NCI-H1048 (cell line): ENCODE results near the gene FAM174B.

ENCODE experiments used
- DNase-seq: peaks from one replicate; lab custom pipeline; 2025; lab: John Stamatoyannopoulos, UW

Gene FAM174B

GRCh38 chr15:92599394-92599970, 56.1 kb downstream of the FAM174B start:
- DNase-seq, result no peak

- DNase-seq, result no peak
These were observed 58.0 kb downstream of the FAM174B start for GRCh38 chr15:92597548-92597947.

DNA sequence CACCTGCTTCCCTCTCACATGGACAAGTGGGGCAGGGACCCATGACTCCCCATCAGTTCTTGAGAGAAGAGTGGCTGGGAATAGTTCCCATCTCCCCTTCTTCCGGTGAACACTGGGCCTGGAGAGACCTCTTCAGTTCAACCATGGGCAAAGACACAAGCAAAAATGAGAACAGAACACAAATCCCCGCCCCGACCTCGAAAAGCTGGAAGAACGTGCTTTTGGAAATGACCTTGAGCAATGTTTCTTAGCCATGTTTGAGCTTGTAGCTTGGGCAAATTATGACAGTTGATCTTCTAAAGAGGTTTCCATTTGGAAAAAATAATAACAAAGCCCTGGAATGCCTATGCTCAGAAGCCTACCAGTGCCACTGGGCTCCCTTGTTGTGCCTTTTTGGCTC, 59.0 kb downstream of the FAM174B start:
- DNase-seq, result no peak

- no peak for DNase-seq
These were observed 59.8 kb downstream of the FAM174B start for GRCh38 chr15:92595506-92596381.

- DNase-seq, result no peak
These were observed 64.3 kb downstream of the FAM174B start for GRCh38 chr15:92591275-92591674.

GRCh38 chr15:92586966-92587365, 68.6 kb downstream of the FAM174B start:
- no peak for DNase-seq

- DNase-seq, result no peak
These were observed 69.1 kb downstream of the FAM174B start for GRCh38 chr15:92586383-92586942.

DNA sequence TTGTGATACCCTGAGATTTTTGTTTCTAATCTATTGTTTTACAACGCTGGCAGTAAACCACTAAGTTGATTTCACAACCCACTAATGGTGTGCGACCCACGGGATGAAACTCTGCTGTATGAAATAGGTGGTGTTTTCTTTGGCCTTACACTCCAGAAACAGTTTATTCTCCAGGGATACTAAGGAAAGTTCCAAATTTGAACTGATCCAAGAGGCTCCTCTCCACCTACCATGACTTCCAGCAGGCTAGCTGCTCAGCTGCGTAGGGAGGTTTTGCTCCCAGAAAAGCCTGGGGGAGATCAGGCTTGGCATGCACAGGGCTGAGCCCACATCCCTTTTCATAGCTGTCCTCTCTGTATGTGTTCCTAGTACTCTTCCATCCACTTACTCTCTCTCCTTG, 71.5 kb downstream of the FAM174B start:
- DNase-seq, result no peak

DNA sequence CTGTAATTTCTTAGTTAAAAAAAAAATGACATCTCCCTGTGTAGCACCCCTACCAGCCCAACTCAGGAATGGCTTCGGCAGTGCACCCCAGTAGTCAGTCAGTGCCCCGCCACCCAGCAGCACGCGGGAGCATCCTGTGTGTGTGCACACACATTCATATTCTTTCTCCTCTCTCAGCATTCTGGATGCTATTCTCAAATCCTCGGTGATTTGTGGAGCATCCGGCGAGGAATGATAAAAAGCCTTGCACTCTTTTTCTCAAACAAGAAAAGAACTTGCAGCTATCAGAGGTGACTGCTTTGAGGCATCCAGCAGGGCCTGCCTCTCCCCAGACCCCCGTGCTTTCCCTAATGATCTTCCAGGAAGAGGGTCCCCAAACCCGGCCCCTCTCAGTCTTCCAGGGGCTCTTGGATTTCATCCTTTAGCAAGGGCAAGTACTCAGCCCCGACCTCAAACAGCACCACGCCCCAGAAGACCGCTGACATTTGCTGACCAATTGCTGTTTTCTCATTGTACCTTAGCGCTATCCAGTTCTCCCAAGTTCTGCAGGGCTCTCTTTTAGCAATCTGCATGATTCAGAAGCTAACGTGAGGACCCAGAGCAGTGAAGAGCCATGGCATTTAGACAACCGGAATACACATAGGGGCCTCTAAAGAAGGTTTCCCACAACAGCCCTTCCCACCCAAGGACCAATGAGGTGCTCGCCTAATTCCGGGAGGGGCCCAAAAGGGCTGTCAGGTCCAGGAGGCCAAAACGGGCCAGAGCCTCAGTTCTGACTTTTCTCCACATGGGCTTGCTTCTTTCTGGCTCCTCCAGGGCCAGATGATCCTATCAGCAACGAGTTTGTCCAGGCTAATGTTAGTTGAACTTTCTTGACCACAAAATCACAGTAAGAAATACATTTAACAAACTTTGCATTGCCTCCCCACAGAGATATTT, 72.2 kb downstream of the FAM174B start:
- no peak for DNase-seq

GRCh38 chr15:92582206-92582605, 73.4 kb downstream of the FAM174B start:
- no peak for DNase-seq

DNA sequence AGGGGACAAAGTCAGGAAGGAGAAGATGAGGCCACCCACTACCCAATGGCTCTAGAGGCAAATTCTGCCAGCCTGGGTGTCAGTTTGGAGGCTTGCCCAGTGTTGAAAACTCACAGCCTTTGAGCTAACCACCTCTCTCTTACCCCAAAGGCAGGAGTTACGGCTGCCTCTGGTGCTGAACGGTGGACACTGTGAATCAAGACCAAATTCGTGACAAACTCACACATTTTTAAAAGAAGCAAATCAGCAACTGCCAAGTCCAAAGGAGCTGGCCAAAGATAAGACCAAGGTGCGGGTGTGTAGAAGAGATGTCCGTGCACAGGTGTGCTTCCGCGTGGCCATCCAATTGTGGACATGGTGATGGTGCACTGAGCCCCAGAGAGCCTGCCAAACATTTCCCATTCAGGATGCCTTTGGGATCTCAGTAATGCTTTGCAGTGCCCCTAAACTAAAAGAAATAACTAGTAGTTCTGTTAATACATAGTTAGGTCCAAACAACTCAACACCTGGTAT, 74.6 kb downstream of the FAM174B start:
- no peak for DNase-seq

GRCh38 chr15:92580521-92580920, 75.1 kb downstream of the FAM174B start:
- no peak for DNase-seq

GRCh38 chr15:92579931-92580470, 75.6 kb downstream of the FAM174B start:
- DNase-seq, result no peak

DNA sequence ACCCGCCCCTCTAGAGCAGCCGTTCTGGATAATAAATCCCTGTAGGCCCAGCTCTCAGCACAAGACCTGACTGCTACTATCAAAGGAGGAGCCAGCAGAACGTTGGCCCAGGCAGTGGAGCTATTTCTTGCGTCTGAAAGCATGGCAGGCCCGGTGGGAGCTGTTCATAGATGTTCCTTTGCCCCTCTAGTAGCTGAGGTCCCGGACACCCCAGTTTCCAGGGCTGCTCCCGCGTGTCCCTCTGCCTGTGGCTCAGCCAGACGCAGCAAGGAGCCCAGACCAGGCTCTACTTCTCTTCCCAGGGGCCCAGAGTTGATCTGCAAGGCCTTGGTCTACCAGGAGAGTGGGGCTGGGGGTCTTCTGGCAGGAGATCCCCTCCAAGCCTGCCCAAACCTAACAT, 76.1 kb downstream of the FAM174B start:
- no peak for DNase-seq

- DNase-seq, result no peak
These were observed 77.3 kb downstream of the FAM174B start for GRCh38 chr15:92578096-92578835.

DNA sequence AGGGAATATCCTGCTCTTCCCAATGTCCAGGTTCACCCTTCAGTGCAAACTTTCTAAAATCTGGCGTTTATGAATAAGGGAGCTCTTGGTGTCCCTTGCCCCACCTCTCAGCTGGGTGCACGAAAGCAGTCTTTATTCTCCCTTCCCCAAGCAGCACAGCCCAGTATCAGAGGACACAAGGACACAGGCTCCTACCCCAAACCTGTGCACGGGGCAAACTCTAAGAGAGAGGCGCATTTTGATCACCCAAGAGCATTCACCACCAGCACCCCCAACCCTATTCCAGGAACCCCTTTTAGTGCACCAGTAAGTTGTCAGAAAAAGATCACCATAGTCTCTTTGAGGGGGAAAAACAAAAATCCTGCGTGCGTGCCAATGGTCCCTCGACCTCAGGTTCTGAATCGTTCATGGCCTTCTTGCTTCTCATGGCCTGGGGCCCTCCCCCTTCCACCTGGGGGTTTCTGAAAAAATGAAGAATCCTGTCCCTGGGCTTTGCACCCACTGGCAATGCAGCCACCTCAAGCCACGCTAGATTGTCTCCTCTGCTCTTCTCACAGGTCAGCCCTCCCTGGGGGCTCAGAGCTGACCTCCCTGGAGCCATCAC, 78.9 kb downstream of the FAM174B start:
- no peak for DNase-seq

DNA sequence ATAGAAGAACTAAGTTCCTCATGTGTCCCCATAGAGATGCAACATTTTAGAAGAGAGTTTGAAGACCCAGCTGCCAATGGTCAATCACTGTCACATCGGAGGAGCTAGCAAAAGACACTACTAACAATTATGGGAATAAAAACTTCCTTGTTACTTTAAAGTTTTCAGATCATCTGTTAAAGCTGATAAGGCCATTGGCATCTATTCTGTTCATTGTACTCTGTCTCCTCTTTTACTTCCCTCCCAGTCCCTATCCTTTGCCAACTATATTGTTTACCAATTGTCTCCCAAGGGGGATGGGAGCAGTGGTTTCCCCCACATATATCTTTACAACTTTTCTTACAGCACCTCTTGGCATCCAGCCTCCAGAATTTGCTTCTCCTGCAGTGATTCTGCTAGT, 81.0 kb downstream of the FAM174B start:
- DNase-seq, result no peak

DNA sequence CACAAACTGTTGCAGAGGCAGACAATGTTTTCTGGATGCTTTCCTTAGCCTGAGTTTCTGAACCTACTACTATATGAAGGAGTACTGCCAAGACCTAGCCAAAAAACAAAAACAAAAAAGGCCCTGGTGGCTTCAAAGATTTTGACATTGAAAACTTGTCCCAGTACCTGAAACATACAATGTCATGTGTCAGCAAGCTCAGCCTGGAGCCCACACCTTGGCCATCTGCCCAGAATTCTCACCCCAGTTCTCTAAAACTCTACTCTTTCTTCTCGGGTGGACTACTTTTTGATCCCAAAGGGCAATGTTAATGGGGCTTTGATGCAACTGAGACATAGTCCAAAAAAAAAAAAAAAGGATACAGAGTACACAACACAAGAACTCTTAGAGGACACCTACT, 81.4 kb downstream of the FAM174B start:
- no peak for DNase-seq

GRCh38 chr15:92571824-92572223, 83.8 kb downstream of the FAM174B start:
- no peak for DNase-seq

- no peak for DNase-seq
These were observed 85.2 kb downstream of the FAM174B start for GRCh38 chr15:92570391-92570790.

- DNase-seq, result no peak
These were observed 85.8 kb downstream of the FAM174B start for GRCh38 chr15:92569778-92570177.
